ENCODE measurements around the gene TRNAU1AP.
A peak's percentile ranks its signal among the peaks of the same experiment; 100 is the strongest.

Gene TRNAU1AP

DNA sequence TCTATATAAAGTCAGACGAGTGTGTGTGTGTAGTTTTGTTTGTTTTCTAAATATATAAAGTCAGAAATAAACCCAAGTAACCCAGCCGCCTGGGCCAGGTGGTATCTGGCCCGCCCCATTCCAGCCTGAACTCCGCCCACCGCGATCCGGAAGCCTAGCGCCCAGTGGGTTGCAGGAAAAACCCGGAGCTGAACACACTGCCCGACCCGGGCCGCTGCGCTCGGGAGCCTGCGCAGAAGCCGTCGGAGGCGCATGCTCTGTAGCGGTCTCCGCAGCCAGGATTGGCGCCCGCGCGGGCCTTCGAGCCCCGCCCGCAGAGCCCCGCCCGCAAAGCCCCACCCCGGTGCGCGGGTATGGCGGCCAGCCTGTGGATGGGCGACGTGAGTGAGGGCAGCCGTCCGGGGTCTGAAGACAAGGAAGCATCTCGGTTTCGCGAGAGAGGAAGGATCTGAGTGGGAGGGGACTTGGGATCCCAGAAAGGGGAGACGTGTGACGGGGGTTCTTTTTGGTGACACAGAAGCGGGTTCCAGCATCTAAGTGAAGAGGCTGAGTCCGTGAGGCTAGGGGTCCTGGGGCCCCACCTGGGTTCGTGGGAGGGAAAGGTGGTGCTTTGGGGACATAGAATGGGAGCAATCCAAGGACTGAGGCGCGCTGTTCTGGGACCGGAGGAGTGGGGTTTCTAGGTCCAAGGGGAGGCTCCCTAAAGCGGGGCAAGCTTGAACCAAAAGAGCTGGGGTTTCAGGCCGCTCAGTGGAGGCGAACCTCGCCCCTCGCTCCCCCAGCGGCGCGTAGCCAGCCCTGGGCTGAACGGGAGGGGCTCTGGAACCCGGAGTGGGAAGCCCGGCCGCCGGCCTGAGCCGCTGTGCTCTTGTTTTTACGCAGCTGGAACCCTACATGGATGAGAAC, at the start of gene TRNAU1AP:
TRNAU1AP (plus strand) TSS at position 328 of the 906 bp plus-strand sequence; CDS start at position 354, 26 bp downstream.
- H3K27ac ChIP-seq: peak within 1 kb of the TSS; percentile 88
- TF ChIP-seq ZFX (IDR thresholded peaks at IDR 0.05): no peak
- TF ChIP-seq, protein P1, sequence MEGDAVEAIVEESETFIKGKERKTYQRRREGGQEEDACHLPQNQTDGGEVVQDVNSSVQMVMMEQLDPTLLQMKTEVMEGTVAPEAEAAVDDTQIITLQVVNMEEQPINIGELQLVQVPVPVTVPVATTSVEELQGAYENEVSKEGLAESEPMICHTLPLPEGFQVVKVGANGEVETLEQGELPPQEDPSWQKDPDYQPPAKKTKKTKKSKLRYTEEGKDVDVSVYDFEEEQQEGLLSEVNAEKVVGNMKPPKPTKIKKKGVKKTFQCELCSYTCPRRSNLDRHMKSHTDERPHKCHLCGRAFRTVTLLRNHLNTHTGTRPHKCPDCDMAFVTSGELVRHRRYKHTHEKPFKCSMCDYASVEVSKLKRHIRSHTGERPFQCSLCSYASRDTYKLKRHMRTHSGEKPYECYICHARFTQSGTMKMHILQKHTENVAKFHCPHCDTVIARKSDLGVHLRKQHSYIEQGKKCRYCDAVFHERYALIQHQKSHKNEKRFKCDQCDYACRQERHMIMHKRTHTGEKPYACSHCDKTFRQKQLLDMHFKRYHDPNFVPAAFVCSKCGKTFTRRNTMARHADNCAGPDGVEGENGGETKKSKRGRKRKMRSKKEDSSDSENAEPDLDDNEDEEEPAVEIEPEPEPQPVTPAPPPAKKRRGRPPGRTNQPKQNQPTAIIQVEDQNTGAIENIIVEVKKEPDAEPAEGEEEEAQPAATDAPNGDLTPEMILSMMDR (conservative IDR thresholded peaks at IDR 0.05): no peak

DNA sequence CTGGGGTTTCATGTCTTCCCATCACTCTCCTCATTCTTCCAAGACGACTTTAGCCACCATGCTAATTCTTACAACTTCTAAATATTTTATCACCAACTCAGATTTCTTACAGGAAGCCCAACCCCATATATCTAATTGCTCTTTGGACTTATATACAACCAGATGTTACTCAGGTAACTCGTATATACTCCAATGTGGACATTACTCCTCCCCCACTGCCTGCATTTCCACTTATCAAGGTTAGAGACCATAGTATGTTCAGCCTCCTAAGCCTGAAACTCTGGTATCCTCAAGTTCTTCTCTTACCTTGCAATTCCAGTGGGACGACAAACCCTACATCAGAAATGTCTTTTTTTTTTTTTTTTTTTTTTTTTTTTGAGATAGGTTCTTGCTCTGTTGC, 49.8 kb upstream of the TRNAU1AP start:
- H3K27ac ChIP-seq: no peak overlapping the region
- no peak for TF ChIP-seq ZFX (IDR thresholded peaks at IDR 0.05)
- TF ChIP-seq, protein P1 (conservative IDR thresholded peaks at IDR 0.05): no peak

DNA sequence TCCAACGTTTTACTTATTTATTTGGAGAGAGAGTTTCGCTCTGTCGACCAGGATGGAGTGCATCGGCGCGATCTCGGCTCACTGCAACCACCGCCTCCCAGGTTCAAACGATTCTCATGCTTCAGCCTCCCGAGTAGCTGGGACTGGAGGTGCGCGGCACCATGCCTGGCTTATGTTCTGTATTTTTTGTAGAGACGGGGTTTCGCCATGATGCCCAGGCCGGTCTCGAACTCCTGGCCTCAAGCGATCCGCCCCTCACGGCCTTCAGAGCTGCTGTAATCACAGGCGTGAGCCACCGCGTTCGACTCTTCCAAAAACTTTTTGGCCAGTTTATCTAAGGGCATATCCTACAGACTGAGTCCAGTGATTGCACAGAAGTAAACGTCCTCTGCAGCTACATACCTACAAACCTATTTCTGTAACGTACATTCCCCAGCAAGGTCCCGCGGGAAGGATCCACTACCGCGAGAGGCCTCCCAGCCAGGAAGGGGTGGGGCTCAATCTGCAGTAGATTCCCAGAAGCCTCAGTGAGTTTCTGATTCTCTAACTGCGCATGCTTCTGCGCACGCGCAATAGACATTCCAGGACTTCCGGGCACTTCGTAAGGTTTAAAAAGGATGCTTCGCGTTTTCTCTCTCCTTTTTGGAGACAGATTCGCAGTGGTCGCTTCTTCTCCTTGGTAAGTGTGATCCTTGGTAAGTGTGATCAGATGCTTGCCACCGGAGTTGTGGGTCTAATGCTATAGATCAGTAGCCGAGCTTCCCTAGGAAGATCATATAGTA, 47.3 kb upstream of the TRNAU1AP start, which contains the start of gene RCC1:
RCC1 (plus strand) TSS at position 638 of the 782 bp plus-strand sequence. CDS start 23,824 bp downstream, outside the sequence.
- peak within 1 kb of the TSS; percentile 91 for H3K27ac ChIP-seq
- peak; percentile 22; the same call in 1 of the 2 replicates for TF ChIP-seq ZFX (IDR thresholded peaks at IDR 0.05)
- TF ChIP-seq, protein P1 (conservative IDR thresholded peaks at IDR 0.05): no peak

DNA sequence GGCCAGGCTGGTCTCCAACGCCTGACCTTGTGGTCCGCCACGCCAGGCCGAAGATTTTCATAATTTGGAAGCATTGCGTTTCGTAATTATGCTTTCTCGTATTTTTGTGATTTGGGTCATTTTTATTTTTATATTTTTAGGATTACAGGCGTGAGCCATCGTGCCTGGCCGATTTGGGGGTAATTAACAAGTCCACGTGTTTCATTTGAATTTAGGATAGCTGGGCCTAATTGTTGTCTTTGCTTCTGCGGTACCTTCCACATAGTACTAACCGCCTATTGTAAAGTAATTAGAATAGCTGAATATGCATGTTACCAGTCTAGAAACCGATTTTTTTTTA, 46.0 kb upstream of the TRNAU1AP start:
- TF ChIP-seq, protein P1 (conservative IDR thresholded peaks at IDR 0.05): no peak
- no peak for TF ChIP-seq ZFX (IDR thresholded peaks at IDR 0.05)
- peak overlapping the region; percentile 91 for H3K27ac ChIP-seq

DNA sequence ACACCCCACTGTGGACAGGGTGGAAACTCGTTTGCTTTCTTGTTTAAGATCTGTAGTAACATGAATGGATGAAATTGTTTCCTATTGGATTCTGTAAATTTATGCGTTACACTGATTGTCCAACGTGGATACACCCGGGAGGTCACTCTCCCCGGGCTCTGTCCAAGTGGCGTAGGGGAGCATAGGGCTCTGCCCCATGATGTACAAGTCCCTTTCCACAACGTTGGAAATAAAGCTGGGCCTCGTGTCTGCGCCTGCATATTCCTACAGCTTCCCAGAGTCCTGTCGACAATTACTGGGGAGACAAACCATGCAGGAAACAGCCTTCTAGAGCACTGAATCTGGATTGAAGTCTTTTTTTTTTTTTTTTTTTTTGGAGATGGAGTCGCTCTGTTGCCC, 45.6 kb upstream of the TRNAU1AP start:
- H3K27ac ChIP-seq: peak overlapping the region; percentile 91
- TF ChIP-seq, protein P1 (conservative IDR thresholded peaks at IDR 0.05): no peak
- no peak for TF ChIP-seq ZFX (IDR thresholded peaks at IDR 0.05)

DNA sequence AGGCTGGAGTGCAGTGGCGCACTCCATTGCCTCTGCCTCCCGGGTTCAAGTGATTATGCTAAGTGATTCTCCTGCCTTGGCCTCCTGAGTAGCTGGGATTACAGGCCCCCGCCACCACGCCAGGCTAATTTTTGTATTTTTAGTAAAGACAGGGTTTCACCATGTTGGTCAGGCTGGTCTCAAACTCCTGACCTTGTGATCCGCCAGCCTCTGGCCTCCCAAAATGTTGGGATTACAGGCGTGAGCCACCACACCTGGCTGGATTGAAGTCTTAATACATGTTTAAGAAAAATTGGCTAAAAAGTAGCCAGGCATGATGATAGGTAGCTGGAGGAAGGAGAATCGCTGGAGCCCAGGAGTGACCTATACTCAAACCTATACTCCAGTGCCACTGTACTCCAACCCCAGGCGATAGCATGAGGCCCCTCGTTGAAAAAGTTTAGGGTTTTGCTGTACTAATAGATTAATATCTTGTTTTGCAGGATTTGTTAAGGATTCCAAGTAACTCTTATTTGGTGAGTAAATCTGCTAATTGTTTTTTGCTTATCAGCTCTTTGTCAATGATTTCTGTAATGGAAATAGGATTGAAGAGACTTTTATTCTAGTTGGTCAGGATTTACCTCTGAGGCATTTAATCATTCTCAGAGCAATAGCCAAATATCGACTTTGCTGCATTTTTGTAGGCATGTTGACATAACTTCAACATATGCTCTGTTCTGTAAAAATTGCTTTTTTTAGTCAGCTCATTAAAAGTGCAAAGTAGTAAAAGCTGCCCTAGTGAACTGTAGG, 45.0 kb upstream of the TRNAU1AP start:
- H3K27ac ChIP-seq: peak overlapping the region; percentile 91
- no peak for TF ChIP-seq ZFX (IDR thresholded peaks at IDR 0.05)
- TF ChIP-seq, protein P1 (conservative IDR thresholded peaks at IDR 0.05): no peak
